HL-60 (cell line): Measurements from ENCODE around the gene SAFB.
"Not testable (repeated sequence)": the region's sequence is repeated elsewhere in the genome, so short reads cannot be mapped to it uniquely, and the experiment has no call there.

ENCODE experiments used
- GABPA ChIP-seq: IDR thresholded peaks from 2 replicates; pipeline ENCODE4 v1.6.1; 2012; ENCODE audit warnings: low read depth
- POLR2AphosphoS5 ChIP-seq: IDR thresholded peaks from 2 replicates; pipeline ENCODE4 v1.6.1; 2012; ENCODE audit warnings: low read depth
- TF ChIP-seq, protein P1 (sequence below): IDR thresholded peaks from one replicate; pipeline ENCODE4 v1.5.1; 2011; ENCODE audit warnings: low read length, control low read depth, inconsistent platforms; ENCODE audit not compliant: insufficient read depth

DNA sequence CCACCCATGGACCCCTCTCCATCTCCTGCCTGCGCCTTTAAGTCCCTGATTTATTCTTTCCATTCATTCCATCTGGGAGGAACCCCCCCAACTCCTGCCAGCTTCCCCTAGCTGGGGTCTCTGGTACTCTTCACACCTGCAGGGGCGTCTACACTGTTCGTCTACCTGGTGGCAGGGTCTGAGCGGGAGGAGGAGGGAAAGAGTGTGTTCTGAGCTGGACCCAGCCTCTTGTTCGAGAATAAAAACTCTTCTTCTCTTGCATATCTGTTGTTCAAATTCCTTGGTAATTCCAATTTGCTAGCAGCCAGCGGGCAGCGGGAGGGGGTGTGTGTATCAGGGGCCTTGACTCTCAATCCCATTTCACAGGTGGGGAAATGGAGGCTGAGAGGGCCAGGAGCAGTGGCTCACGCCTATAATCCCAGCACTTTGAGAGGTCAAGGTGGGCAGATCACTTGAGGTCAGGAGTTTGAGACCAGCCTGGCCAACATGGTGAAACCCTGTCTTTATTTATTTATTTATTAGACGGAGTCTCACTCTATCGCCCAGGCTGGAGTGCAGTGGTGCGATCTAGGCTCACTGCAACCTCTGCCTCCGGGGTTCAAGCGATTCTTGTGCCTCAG, 65.5 kb downstream of the SAFB start:
- TF ChIP-seq, protein P1, sequence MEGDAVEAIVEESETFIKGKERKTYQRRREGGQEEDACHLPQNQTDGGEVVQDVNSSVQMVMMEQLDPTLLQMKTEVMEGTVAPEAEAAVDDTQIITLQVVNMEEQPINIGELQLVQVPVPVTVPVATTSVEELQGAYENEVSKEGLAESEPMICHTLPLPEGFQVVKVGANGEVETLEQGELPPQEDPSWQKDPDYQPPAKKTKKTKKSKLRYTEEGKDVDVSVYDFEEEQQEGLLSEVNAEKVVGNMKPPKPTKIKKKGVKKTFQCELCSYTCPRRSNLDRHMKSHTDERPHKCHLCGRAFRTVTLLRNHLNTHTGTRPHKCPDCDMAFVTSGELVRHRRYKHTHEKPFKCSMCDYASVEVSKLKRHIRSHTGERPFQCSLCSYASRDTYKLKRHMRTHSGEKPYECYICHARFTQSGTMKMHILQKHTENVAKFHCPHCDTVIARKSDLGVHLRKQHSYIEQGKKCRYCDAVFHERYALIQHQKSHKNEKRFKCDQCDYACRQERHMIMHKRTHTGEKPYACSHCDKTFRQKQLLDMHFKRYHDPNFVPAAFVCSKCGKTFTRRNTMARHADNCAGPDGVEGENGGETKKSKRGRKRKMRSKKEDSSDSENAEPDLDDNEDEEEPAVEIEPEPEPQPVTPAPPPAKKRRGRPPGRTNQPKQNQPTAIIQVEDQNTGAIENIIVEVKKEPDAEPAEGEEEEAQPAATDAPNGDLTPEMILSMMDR, result not testable (repeated sequence)
- not testable (repeated sequence) for TF ChIP-seq POLR2AphosphoS5, GABPA
